Testis (tissue), 2 donors: ENCODE measurements around the gene HPCAL4.

Experiments used
- POLR2A ChIP-seq: fragments of 450-650 bp; IDR thresholded peaks from one replicate; pipeline ENCODE4 v1.6.1; 2017; ENCODE audit warnings: antibody characterized with exemption, mild to moderate bottlenecking, moderate library complexity
- TF ChIP-seq, protein P1 (sequence below), 3 experiments: fragments of 450-650 bp in 2 of 3; fragments of 200-600 bp in 1 of 3; sonication (generic) in 1 of 3; IDR thresholded peaks; one replicate each; pipeline ENCODE4 v1.5.1; 2016 to 2019; ENCODE audit warnings: antibody characterized with exemption in 3 of 3, mild to moderate bottlenecking in 2 of 3, moderate library complexity in 1 of 3

GRCh38 chr1:39663559-39663958 is 27.7 kb downstream of the HPCAL4 start:
- TF ChIP-seq, protein P1, sequence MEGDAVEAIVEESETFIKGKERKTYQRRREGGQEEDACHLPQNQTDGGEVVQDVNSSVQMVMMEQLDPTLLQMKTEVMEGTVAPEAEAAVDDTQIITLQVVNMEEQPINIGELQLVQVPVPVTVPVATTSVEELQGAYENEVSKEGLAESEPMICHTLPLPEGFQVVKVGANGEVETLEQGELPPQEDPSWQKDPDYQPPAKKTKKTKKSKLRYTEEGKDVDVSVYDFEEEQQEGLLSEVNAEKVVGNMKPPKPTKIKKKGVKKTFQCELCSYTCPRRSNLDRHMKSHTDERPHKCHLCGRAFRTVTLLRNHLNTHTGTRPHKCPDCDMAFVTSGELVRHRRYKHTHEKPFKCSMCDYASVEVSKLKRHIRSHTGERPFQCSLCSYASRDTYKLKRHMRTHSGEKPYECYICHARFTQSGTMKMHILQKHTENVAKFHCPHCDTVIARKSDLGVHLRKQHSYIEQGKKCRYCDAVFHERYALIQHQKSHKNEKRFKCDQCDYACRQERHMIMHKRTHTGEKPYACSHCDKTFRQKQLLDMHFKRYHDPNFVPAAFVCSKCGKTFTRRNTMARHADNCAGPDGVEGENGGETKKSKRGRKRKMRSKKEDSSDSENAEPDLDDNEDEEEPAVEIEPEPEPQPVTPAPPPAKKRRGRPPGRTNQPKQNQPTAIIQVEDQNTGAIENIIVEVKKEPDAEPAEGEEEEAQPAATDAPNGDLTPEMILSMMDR (IDR thresholded peaks at IDR 0.05), result no peak
- no peak for TF ChIP-seq POLR2A
